CD4-positive, alpha-beta memory T cell (primary cell): ENCODE measurements around the gene FAM20C. TPM values are rescaled to one million over a fixed set of nuclear protein-coding genes. Genes with fewer than 3 reads are reported as not detected.
"Not testable (repeated sequence)": the region's sequence is repeated elsewhere in the genome, so short reads cannot be mapped to it uniquely, and the experiment has no call there.

Source experiments
- CTCF ChIA-PET: fragments of 350-600 bp; sonication (Branson Sonifier 250); formaldehyde crosslinking; loops from one replicate; lab custom pipeline; 2021; ENCODE audit warnings: inconsistent platforms; ENCODE audit not compliant: partially characterized antibody; lab: Charles Lee
- POLR2A ChIA-PET: fragments of 350-600 bp; sonication (Branson Sonifier 250); formaldehyde crosslinking; loops from one replicate; lab custom pipeline; 2021; ENCODE audit not compliant: partially characterized antibody; lab: Charles Lee
- DNase-seq, 5 donors: peaks; one replicate each; pipeline versions ENCODE4 v3.0.0 to v3.0.0-alpha.2; 2020 to 2022; ENCODE audit warnings: mixed read lengths in 1 of 5
- H3K27ac ChIP-seq: one replicate; pipeline ENCODE4 v1.7.0; 2013; ENCODE audit warnings: low read depth, low read length
- H3K27me3 ChIP-seq: 2 replicates; pipeline ENCODE4 v1.7.0; 2013; ENCODE audit warnings: mild to moderate bottlenecking, low read length, moderate library complexity; ENCODE audit not compliant: insufficient read depth
- H3K36me3 ChIP-seq: 2 replicates; pipeline ENCODE4 v1.7.0; 2013; ENCODE audit warnings: mild to moderate bottlenecking, low read length, moderate library complexity; ENCODE audit not compliant: insufficient read depth
- H3K4me1 ChIP-seq: 2 replicates; pipeline ENCODE4 v1.7.0; 2013; ENCODE audit warnings: mild to moderate bottlenecking, low read length, moderate library complexity; ENCODE audit not compliant: insufficient read depth
- H3K4me3 ChIP-seq, 2 donors: one replicate each; pipeline ENCODE4 v1.7.0; 2013; ENCODE audit warnings: low read length in 2 of 2, mild to moderate bottlenecking in 1 of 2
- H3K9me3 ChIP-seq, 2 donors: one replicate each; pipeline ENCODE4 v1.7.0; 2013; ENCODE audit warnings: low read length in 2 of 2, control low read depth in 1 of 2; ENCODE audit not compliant: control insufficient read depth in 1 of 2
- H3K27ac Mint-ChIP-seq, 7 donors: one replicate each; pipeline ENCODE4 v1.8.0; 2020 to 2021; ENCODE audit warnings: mixed read lengths in 7 of 7, mild to moderate bottlenecking in 6 of 7, inconsistent platforms in 3 of 7, moderate library complexity in 3 of 7
- H3K27me3 Mint-ChIP-seq, 2 donors: one replicate each; pipeline ENCODE4 v1.8.0; 2020 to 2021; ENCODE audit warnings: mixed read lengths in 2 of 2
- H3K36me3 Mint-ChIP-seq, 2 donors: one replicate each; pipeline ENCODE4 v1.8.0; 2020 to 2021; ENCODE audit warnings: mixed read lengths in 2 of 2, inconsistent platforms in 1 of 2, mild to moderate bottlenecking in 1 of 2
- H3K4me1 Mint-ChIP-seq, 4 donors: one replicate each; pipeline ENCODE4 v1.8.0; 2020 to 2021; ENCODE audit warnings: mixed read lengths in 4 of 4, mild to moderate bottlenecking in 1 of 4
- H3K4me3 Mint-ChIP-seq, 8 donors: one replicate each; pipeline ENCODE4 v1.8.0; 2020 to 2021; ENCODE audit warnings: mixed read lengths in 8 of 8, mild to moderate bottlenecking in 7 of 8, moderate library complexity in 6 of 8, inconsistent platforms in 3 of 8
- H3K9me3 Mint-ChIP-seq, 8 donors: one replicate each; pipeline ENCODE4 v1.8.0; 2020 to 2021; ENCODE audit warnings: mixed read lengths in 8 of 8, mild to moderate bottlenecking in 5 of 8, inconsistent platforms in 3 of 8, moderate library complexity in 1 of 8
- intact Hi-C: fragments of 100-400 bp; cut with micrococcal nuclease; formaldehyde crosslinking; loops from one replicate; pipeline ENCODE4 v1.15.1; 2023
- polyA plus RNA-seq, 2 donors: library from polyadenylated mRNA; unstranded; fragments of 300-500 nt; fragmentation: Illumina TruSeq; gene quantifications; one replicate each; pipeline ENCODE4 v1.2.3, GENCODE V29; 2021
- total RNA-seq, 2 experiments: library from RNA; stranded (reverse); gene quantifications; one replicate each; pipeline ENCODE4 v1.2.3, GENCODE V29; 2021

FAM20C gene
- total and polyA plus RNA-seq, 4 experiments from 2014 or later = 4.7 to 7.8 TPM; not detected in 2

GRCh38 chr7:297141-297540 lies 104.8 kb downstream of the FAM20C start:
- CTCF ChIA-PET, H3K4me1 ChIP-seq, H3K4me3 ChIP-seq, intact Hi-C loops, H3K36me3 ChIP-seq, H3K4me1 Mint-ChIP-seq, H3K36me3 Mint-ChIP-seq, H3K27me3 ChIP-seq, POLR2A ChIA-PET, H3K4me3 Mint-ChIP-seq, H3K9me3 Mint-ChIP-seq, H3K27ac ChIP-seq, H3K9me3 ChIP-seq, H3K27ac Mint-ChIP-seq, DNase-seq: not testable (repeated sequence)
- peaks cover 9 to 12% of the 10 kb centered on the region in 2 donors for H3K27me3 Mint-ChIP-seq

GRCh38 chr7:297611-298374 lies 105.4 kb downstream of the FAM20C start:
- H3K4me3 ChIP-seq = no peak overlapping the region
- POLR2A ChIA-PET = no interaction called here
- no peak overlapping the region for H3K27ac Mint-ChIP-seq
- no peak for DNase-seq
- no peaks in the 10 kb centered on the region for H3K4me1 Mint-ChIP-seq
- no peak overlapping the region for H3K27ac ChIP-seq
- intact Hi-C loops = no loop called here
- H3K36me3 Mint-ChIP-seq = no peaks in the 10 kb centered on the region
- CTCF ChIA-PET = no interaction called here
- no peaks in the 10 kb centered on the region for H3K27me3 ChIP-seq
- H3K27me3 Mint-ChIP-seq = peaks cover 9 to 11% of the 10 kb centered on the region in 2 donors
- no peaks in the 10 kb centered on the region for H3K9me3 ChIP-seq
- no peaks in the 10 kb centered on the region for H3K36me3 ChIP-seq
- H3K9me3 Mint-ChIP-seq = no peaks in the 10 kb centered on the region
- no peak overlapping the region for H3K4me3 Mint-ChIP-seq
- H3K4me1 ChIP-seq = no peaks in the 10 kb centered on the region

- H3K36me3 Mint-ChIP-seq = no peaks in the 10 kb centered on the region
- no peaks in the 10 kb centered on the region for H3K4me1 ChIP-seq
- H3K9me3 ChIP-seq = no peaks in the 10 kb centered on the region
- H3K36me3 ChIP-seq = no peaks in the 10 kb centered on the region
- DNase-seq = no peak
- no peak overlapping the region for H3K4me3 Mint-ChIP-seq
- CTCF ChIA-PET = no interaction called here
- H3K9me3 Mint-ChIP-seq = no peaks in the 10 kb centered on the region
- no peak overlapping the region for H3K27ac Mint-ChIP-seq
- POLR2A ChIA-PET = no interaction called here
- intact Hi-C loops = no loop called here
- H3K4me3 ChIP-seq = no peak overlapping the region
- peaks cover 3 to 6% of the 10 kb centered on the region in 2 donors for H3K27me3 Mint-ChIP-seq
- H3K27ac ChIP-seq = no peak overlapping the region
- H3K4me1 Mint-ChIP-seq = no peaks in the 10 kb centered on the region
- no peaks in the 10 kb centered on the region for H3K27me3 ChIP-seq
Measured at GRCh38 chr7:298375-298702, 106.0 kb downstream of the FAM20C start.

GRCh38 chr7:298743-299142 lies 106.4 kb downstream of the FAM20C start:
- H3K27me3 ChIP-seq = no peaks in the 10 kb centered on the region
- no peak overlapping the region for H3K27ac ChIP-seq
- Mint-ChIP-seq H3K4me1 (no peaks in the 10 kb centered on the region), H3K9me3 (no peaks in the 10 kb centered on the region), H3K27ac (no peak overlapping the region), H3K4me3 (no peak overlapping the region), H3K27me3 (peaks cover 2 to 6% of the 10 kb centered on the region in 2 donors), H3K36me3 (no peaks in the 10 kb centered on the region)
- ChIA-PET CTCF (no interaction called here), POLR2A (no interaction called here)
- H3K36me3 ChIP-seq = no peaks in the 10 kb centered on the region
- no peaks in the 10 kb centered on the region for H3K4me1 ChIP-seq
- H3K4me3 ChIP-seq = no peak overlapping the region
- DNase-seq = no peak
- intact Hi-C loops = no loop called here
- no peaks in the 10 kb centered on the region for H3K9me3 ChIP-seq

- H3K27ac ChIP-seq = no peak overlapping the region
- no peak overlapping the region for H3K27ac Mint-ChIP-seq
- no peaks in the 10 kb centered on the region for H3K9me3 ChIP-seq
- CTCF ChIA-PET = no interaction called here
- intact Hi-C loops = no loop called here
- no peaks in the 10 kb centered on the region for H3K27me3 ChIP-seq
- H3K36me3 Mint-ChIP-seq = no peaks in the 10 kb centered on the region
- no peak overlapping the region for H3K4me3 Mint-ChIP-seq
- no peaks in the 10 kb centered on the region for H3K36me3 ChIP-seq
- no peak for DNase-seq
- no peaks in the 10 kb centered on the region for H3K9me3 Mint-ChIP-seq
- no peaks in the 10 kb centered on the region for H3K4me1 Mint-ChIP-seq
- POLR2A ChIA-PET = no interaction called here
- H3K4me3 ChIP-seq = no peak overlapping the region
- H3K4me1 ChIP-seq = no peaks in the 10 kb centered on the region
- peaks cover 2 to 6% of the 10 kb centered on the region in 2 donors for H3K27me3 Mint-ChIP-seq
Measured at GRCh38 chr7:299169-299568, 106.8 kb downstream of the FAM20C start.

GRCh38 chr7:299628-300027 lies 107.3 kb downstream of the FAM20C start:
- Mint-ChIP-seq H3K36me3 (no peaks in the 10 kb centered on the region), H3K4me1 (peaks cover 0 to 3% (median 0%) of the 10 kb centered on the region in 4 donors), H3K27ac (no peak overlapping the region), H3K4me3 (no peak overlapping the region), H3K9me3 (no peaks in the 10 kb centered on the region), H3K27me3 (peaks cover 3 to 7% of the 10 kb centered on the region in 2 donors)
- no peaks in the 10 kb centered on the region for H3K36me3 ChIP-seq
- H3K27ac ChIP-seq = no peak overlapping the region
- no peaks in the 10 kb centered on the region for H3K9me3 ChIP-seq
- ChIA-PET CTCF (no interaction called here), POLR2A (no interaction called here)
- H3K4me1 ChIP-seq = no peaks in the 10 kb centered on the region
- H3K27me3 ChIP-seq = no peaks in the 10 kb centered on the region
- intact Hi-C loops = no loop called here
- H3K4me3 ChIP-seq = no peak overlapping the region
- DNase-seq = no peak

GRCh38 chr7:300048-300447 lies 107.7 kb downstream of the FAM20C start:
- H3K27me3 Mint-ChIP-seq = peaks cover 3 to 7% of the 10 kb centered on the region in 2 donors
- no peak overlapping the region for H3K4me3 Mint-ChIP-seq
- ChIA-PET CTCF (no interaction called here), POLR2A (no interaction called here)
- no peaks in the 10 kb centered on the region for H3K36me3 Mint-ChIP-seq
- Histone ChIP-seq H3K9me3 (no peaks in the 10 kb centered on the region), H3K36me3 (no peaks in the 10 kb centered on the region), H3K27me3 (no peaks in the 10 kb centered on the region), H3K4me3 (no peak overlapping the region), H3K27ac (no peak overlapping the region), H3K4me1 (no peaks in the 10 kb centered on the region)
- H3K9me3 Mint-ChIP-seq = no peaks in the 10 kb centered on the region
- H3K4me1 Mint-ChIP-seq = peaks cover 0 to 3% (median 0%) of the 10 kb centered on the region in 4 donors
- DNase-seq = no peak
- intact Hi-C loops = no loop called here
- H3K27ac Mint-ChIP-seq = no peak overlapping the region
